Measurements from ENCODE around the gene LHX6.

DNA sequence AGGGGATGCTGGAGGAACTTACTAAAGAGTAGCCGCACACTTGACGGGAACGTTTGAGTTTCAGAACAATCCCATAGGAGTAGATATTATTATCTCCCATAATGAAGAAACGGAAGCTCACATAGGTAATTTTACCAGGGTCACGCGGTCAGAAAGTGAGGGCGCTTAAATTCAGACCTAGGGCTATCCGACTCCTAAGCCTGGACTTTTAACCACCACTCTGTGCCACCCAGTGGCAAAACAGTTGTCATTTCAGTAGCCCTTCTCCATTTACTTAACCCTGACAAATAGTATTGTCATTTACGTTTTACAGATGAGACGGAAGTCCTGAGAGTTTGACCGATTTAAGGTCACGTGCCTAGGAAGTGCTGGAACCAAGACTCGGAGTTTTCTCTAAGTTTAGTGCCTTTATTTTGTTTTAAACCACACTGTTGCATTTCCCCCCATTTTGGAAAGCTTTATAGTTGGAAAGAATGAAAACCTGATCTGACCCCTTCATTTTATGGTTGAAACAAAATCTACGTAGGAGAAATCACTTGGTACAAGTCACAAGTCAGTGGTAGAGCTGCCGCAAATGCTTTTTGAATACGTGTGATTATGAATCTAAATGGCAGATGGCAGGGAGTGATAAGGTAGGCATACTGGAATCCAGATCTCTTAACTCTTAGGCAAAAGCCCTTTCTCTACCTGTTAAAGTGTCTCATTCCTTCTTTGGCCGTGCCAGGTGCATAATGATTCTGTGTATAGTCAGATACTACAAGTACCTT, 36.6 kb upstream of the LHX6 start:
- TF ChIP-seq, protein P1, sequence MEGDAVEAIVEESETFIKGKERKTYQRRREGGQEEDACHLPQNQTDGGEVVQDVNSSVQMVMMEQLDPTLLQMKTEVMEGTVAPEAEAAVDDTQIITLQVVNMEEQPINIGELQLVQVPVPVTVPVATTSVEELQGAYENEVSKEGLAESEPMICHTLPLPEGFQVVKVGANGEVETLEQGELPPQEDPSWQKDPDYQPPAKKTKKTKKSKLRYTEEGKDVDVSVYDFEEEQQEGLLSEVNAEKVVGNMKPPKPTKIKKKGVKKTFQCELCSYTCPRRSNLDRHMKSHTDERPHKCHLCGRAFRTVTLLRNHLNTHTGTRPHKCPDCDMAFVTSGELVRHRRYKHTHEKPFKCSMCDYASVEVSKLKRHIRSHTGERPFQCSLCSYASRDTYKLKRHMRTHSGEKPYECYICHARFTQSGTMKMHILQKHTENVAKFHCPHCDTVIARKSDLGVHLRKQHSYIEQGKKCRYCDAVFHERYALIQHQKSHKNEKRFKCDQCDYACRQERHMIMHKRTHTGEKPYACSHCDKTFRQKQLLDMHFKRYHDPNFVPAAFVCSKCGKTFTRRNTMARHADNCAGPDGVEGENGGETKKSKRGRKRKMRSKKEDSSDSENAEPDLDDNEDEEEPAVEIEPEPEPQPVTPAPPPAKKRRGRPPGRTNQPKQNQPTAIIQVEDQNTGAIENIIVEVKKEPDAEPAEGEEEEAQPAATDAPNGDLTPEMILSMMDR (conservative IDR thresholded peaks at IDR 0.05; ENCODE audit: low read depth, low read length), result 0 out of 2 replicates have a peak, but pooled peaks have one; percentile 19
- TF ChIP-seq EZH2 (IDR thresholded peaks at IDR 0.05; ENCODE audit: low read length, unreplicated experiment) (no peak), EZH2phosphoT487 (IDR thresholded peaks at IDR 0.05; ENCODE audit: borderline replicate concordance, low read length) (no peak)
